PFSK-1 (cell line): ENCODE measurements around the gene MAML2.

Experiments
- FOXP2 ChIP-seq: optimal IDR thresholded peaks from 2 replicates; pipeline ENCODE3; 2011; ENCODE audit warnings: borderline replicate concordance, control low read depth, inconsistent platforms; ENCODE audit not compliant: insufficient read depth; ENCODE audit errors: extremely low read length, extremely low read depth
- POLR2AphosphoS5 ChIP-seq: IDR thresholded peaks from 2 replicates; pipeline ENCODE4 v1.6.1; 2012; ENCODE audit warnings: low read depth, mild to moderate bottlenecking, control low read depth, low read length, moderate library complexity
- REST ChIP-seq, 2 experiments: IDR thresholded peaks; 2 replicates each; pipeline versions ENCODE4 v1.6.1 to v1.8.0; 2011 to 2012; ENCODE audit warnings: low read depth in 2 of 2, low read length in 2 of 2, control low read depth in 1 of 2, inconsistent platforms in 1 of 2, mild to moderate bottlenecking in 1 of 2, moderate library complexity in 1 of 2; ENCODE audit not compliant: insufficient read depth in 1 of 2
- SIN3A ChIP-seq: IDR thresholded peaks from 2 replicates; pipeline ENCODE4 v1.6.1; 2012; ENCODE audit warnings: mild to moderate bottlenecking, low read length, moderate library complexity, borderline replicate concordance; ENCODE audit not compliant: insufficient read depth
- TAF1 ChIP-seq: IDR thresholded peaks from 2 replicates; pipeline ENCODE4 v1.6.1; 2012; ENCODE audit warnings: low read length, control low read depth, borderline replicate concordance; ENCODE audit not compliant: insufficient read depth

MAML2 gene

GRCh38 chr11:96338910-96339705 is 3.9 kb downstream of the MAML2 start:
- no peak for TF ChIP-seq REST (IDR thresholded peaks at IDR 0.05; ENCODE audit: insufficient read depth in 1 of 2, low read depth in 2 of 2, low read length in 2 of 2)
- TF ChIP-seq FOXP2, result no peak
- no peak for TF ChIP-seq POLR2AphosphoS5
- TF ChIP-seq TAF1, result no peak
- no peak for TF ChIP-seq SIN3A

- TF ChIP-seq TAF1 (no peak), SIN3A (no peak), FOXP2 (no peak), POLR2AphosphoS5 (no peak), REST (IDR thresholded peaks at IDR 0.05; ENCODE audit: insufficient read depth in 1 of 2, low read depth in 2 of 2, low read length in 2 of 2) (no peak)
Observed at GRCh38 chr11:96337541-96338431, 5.2 kb downstream of the MAML2 start.

GRCh38 chr11:96335388-96335787 is 7.6 kb downstream of the MAML2 start:
- TF ChIP-seq POLR2AphosphoS5 (no peak), TAF1 (no peak), REST (IDR thresholded peaks at IDR 0.05; ENCODE audit: insufficient read depth in 1 of 2, low read depth in 2 of 2, low read length in 2 of 2) (no peak), SIN3A (no peak), FOXP2 (no peak)

- TF ChIP-seq SIN3A (no peak), FOXP2 (no peak), POLR2AphosphoS5 (no peak), TAF1 (no peak), REST (IDR thresholded peaks at IDR 0.05; ENCODE audit: insufficient read depth in 1 of 2, low read depth in 2 of 2, low read length in 2 of 2) (no peak)
Observed at GRCh38 chr11:96334219-96334618, 8.8 kb downstream of the MAML2 start.
